PFSK-1 (cell line): Measurements from ENCODE around the gene FANK1.

ENCODE experiments used
- FOXP2 ChIP-seq: optimal IDR thresholded peaks from 2 replicates; pipeline ENCODE3; 2011; ENCODE audit warnings: borderline replicate concordance, control low read depth, inconsistent platforms; ENCODE audit not compliant: insufficient read depth; ENCODE audit errors: extremely low read length, extremely low read depth
- POLR2AphosphoS5 ChIP-seq: IDR thresholded peaks from 2 replicates; pipeline ENCODE4 v1.6.1; 2012; ENCODE audit warnings: low read depth, mild to moderate bottlenecking, control low read depth, low read length, moderate library complexity
- SIN3A ChIP-seq: IDR thresholded peaks from 2 replicates; pipeline ENCODE4 v1.6.1; 2012; ENCODE audit warnings: mild to moderate bottlenecking, low read length, moderate library complexity, borderline replicate concordance; ENCODE audit not compliant: insufficient read depth
- TAF1 ChIP-seq: IDR thresholded peaks from 2 replicates; pipeline ENCODE4 v1.6.1; 2012; ENCODE audit warnings: low read length, control low read depth, borderline replicate concordance; ENCODE audit not compliant: insufficient read depth
- TF ChIP-seq, protein P1 (sequence below), 2 experiments: IDR thresholded peaks; 2 replicates each; pipeline versions ENCODE4 v1.6.1 to v1.8.0; 2011 to 2012; ENCODE audit warnings: low read depth in 2 of 2, low read length in 2 of 2, control low read depth in 1 of 2, inconsistent platforms in 1 of 2, mild to moderate bottlenecking in 1 of 2, moderate library complexity in 1 of 2; ENCODE audit not compliant: insufficient read depth in 1 of 2

FANK1 gene

DNA sequence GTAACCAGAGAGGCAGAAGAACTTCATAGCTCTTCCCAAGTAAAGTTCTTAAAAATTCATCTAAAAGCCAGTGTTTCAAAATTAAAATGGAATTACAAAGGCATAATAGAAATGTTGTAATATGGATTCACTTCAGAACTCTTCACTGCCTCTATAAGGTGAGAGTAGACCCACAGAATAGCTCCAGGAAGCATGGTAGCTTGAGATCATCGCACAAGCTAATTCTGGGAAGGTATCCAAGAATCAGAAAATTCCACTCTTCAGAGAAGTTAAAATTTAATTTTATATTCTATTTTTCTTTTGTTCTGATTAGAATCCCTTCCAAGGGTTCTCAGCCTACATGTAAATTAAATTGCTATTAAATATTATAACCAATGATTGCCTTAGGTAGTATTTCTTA is 13.8 kb upstream of the FANK1 start:
- no peak for TF ChIP-seq SIN3A
- no peak for TF ChIP-seq FOXP2
- no peak for TF ChIP-seq POLR2AphosphoS5
- TF ChIP-seq TAF1: no peak
- TF ChIP-seq, protein P1, sequence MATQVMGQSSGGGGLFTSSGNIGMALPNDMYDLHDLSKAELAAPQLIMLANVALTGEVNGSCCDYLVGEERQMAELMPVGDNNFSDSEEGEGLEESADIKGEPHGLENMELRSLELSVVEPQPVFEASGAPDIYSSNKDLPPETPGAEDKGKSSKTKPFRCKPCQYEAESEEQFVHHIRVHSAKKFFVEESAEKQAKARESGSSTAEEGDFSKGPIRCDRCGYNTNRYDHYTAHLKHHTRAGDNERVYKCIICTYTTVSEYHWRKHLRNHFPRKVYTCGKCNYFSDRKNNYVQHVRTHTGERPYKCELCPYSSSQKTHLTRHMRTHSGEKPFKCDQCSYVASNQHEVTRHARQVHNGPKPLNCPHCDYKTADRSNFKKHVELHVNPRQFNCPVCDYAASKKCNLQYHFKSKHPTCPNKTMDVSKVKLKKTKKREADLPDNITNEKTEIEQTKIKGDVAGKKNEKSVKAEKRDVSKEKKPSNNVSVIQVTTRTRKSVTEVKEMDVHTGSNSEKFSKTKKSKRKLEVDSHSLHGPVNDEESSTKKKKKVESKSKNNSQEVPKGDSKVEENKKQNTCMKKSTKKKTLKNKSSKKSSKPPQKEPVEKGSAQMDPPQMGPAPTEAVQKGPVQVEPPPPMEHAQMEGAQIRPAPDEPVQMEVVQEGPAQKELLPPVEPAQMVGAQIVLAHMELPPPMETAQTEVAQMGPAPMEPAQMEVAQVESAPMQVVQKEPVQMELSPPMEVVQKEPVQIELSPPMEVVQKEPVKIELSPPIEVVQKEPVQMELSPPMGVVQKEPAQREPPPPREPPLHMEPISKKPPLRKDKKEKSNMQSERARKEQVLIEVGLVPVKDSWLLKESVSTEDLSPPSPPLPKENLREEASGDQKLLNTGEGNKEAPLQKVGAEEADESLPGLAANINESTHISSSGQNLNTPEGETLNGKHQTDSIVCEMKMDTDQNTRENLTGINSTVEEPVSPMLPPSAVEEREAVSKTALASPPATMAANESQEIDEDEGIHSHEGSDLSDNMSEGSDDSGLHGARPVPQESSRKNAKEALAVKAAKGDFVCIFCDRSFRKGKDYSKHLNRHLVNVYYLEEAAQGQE (IDR thresholded peaks at IDR 0.05; ENCODE audit: insufficient read depth in 1 of 2, low read depth in 2 of 2, low read length in 2 of 2): no peak

DNA sequence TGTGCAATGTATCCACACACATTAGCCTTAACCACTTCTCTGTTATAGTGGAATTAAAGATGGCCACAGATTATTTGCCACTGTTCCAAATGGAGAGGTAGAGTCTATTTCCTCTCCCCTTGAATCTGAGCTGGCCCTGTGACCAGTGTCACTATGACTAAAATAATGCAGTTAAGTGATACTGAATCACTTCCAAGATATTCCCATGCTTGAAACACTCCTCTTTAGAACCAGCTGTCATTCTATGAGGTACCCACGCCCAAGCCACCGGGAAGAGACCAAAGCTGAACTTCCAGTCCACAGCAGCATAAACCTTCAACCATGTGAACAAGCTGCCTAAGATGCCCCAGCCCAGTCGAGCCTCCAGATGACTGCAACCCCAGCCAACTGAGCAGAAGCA is 13.2 kb upstream of the FANK1 start:
- TF ChIP-seq TAF1 (no peak), FOXP2 (no peak), SIN3A (no peak), POLR2AphosphoS5 (no peak)
- TF ChIP-seq, protein P1 (IDR thresholded peaks at IDR 0.05; ENCODE audit: insufficient read depth in 1 of 2, low read depth in 2 of 2, low read length in 2 of 2): no peak

DNA sequence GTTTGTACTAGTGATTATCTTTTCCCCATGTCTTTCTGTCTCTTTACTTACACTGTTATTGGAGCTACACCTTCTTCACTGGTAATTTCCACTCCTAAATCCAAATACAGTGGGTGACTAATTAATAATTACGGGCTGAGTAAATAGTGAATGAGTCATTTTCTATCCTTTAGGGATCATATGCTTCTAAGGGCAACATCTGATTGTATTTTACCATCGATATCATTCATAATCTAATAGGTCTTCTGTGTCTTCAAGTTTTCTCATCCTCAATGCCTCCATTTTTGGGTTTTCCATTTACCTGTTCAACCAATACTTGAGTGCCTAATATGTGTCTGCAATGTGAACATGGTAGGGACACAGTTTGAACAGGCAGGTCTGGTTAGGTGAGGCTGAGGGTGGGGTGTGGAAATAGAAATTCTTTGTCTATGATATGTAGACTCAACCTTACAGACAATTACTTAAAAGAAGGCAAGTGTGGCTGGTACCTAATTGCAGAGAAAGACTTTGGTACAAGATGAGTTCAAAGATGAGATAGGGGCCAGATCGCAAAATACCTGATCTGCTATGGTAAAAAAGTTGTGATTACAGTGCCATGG is 9.4 kb upstream of the FANK1 start:
- TF ChIP-seq POLR2AphosphoS5: no peak
- no peak for TF ChIP-seq TAF1
- no peak for TF ChIP-seq SIN3A
- TF ChIP-seq, protein P1 (IDR thresholded peaks at IDR 0.05; ENCODE audit: insufficient read depth in 1 of 2, low read depth in 2 of 2, low read length in 2 of 2): no peak
- no peak for TF ChIP-seq FOXP2

DNA sequence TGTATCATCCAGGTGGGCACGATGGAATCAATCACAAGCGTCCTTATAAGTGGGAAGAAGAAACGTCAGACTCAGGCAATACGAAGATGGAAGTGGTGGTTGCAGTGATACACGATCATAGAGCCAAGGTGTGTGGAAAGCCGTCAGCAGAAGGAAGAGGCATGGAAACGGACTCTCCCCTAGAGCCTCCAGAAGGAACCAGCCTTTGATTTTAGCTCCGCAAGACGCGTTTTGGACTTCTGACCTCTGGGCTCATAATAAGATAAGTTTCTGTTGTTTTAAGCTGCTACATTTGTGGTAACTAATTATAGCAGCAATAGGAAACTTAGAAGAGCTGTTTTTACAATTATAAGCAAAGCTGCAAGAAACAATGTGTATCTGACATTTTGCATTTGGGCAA is 14.8 kb downstream of the FANK1 start:
- no peak for TF ChIP-seq FOXP2
- TF ChIP-seq POLR2AphosphoS5: no peak
- no peak for TF ChIP-seq TAF1
- TF ChIP-seq, protein P1 (IDR thresholded peaks at IDR 0.05; ENCODE audit: insufficient read depth in 1 of 2, low read depth in 2 of 2, low read length in 2 of 2): no peak
- no peak for TF ChIP-seq SIN3A

DNA sequence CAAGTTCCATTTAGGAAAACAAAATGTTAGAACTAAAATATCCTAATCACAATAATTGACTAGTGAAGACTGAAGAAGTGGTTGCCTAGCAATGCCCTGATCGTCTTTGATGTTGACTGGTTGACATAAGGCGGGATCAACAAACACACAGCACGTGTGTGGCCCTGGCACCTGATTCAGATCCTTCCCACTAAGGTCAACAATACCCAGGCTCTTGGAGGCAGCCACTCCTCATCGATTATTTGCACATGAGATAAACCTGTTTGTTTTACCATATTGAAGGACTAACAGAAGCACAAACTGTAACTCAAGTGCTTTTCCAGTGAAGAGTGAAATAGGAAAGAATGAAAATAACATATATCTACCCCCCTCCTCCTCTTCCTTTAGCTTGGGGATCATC is 15.6 kb downstream of the FANK1 start:
- TF ChIP-seq TAF1 (no peak), FOXP2 (no peak), POLR2AphosphoS5 (no peak), SIN3A (no peak)
- TF ChIP-seq, protein P1 (IDR thresholded peaks at IDR 0.05; ENCODE audit: insufficient read depth in 1 of 2, low read depth in 2 of 2, low read length in 2 of 2): no peak
